ENCODE results near the gene APBA2. TPM values are rescaled to one million over a fixed set of nuclear protein-coding genes. Genes with fewer than 3 reads are reported as not detected.

Gene APBA2
- total RNA-seq, 1 donor from 2014 or later, result 51.4 TPM

DNA sequence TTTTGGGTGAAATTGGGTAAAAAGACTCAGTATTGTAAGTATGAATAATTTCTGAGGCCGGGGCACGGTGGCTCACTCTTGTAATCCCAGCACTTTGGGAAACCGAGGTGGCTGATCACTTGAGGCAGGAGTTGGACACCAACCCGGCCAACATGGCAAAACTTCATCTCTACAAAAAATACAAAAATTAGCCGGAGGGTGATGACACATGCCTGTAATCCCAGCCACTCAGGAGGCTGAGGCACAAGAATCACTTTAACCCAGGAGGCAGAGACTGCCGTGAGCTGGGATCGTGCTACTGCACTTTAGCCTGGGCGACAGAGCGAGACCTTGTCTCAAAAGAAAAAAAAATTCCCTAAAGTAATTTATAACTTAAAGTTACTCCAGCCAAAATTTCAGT, 162.2 kb downstream of the APBA2 start:
- no peak for DNase-seq (ENCODE audit: low read depth)
- H3K36me3 ChIP-seq (ENCODE audit: control insufficient read depth, insufficient read depth, low read length), result no peaks in the 10 kb centered on the region
- no peak overlapping the region for H3K4me3 ChIP-seq (ENCODE audit: low read depth, low read length)
- TF ChIP-seq, protein P1, sequence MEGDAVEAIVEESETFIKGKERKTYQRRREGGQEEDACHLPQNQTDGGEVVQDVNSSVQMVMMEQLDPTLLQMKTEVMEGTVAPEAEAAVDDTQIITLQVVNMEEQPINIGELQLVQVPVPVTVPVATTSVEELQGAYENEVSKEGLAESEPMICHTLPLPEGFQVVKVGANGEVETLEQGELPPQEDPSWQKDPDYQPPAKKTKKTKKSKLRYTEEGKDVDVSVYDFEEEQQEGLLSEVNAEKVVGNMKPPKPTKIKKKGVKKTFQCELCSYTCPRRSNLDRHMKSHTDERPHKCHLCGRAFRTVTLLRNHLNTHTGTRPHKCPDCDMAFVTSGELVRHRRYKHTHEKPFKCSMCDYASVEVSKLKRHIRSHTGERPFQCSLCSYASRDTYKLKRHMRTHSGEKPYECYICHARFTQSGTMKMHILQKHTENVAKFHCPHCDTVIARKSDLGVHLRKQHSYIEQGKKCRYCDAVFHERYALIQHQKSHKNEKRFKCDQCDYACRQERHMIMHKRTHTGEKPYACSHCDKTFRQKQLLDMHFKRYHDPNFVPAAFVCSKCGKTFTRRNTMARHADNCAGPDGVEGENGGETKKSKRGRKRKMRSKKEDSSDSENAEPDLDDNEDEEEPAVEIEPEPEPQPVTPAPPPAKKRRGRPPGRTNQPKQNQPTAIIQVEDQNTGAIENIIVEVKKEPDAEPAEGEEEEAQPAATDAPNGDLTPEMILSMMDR (IDR thresholded peaks at IDR 0.05; ENCODE audit: insufficient read depth, low read length, poor library complexity, severe bottlenecking), result no peak
- H3K27me3 ChIP-seq (ENCODE audit: control insufficient read depth, insufficient read depth, low read length), result no peaks in the 10 kb centered on the region

DNA sequence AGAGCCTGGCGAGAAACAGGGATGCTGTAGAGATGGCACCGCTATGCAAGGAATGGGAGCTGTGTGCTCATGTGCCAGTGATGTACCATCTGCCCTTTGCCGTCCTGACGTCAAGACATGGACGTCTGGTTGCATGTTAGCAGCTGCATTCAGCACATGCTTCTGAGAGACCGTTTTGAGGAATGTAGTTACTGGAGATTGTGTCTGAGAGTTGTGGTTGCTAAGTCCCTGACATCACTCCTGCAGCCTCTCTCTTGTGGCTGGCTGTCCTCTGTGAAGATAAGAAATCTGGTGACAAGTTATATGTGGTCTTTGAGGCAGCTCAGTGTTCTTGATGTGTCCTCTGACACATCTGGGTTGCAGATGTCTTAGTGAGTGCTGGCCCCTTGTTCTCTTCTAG, 165.1 kb downstream of the APBA2 start:
- TF ChIP-seq, protein P1 (IDR thresholded peaks at IDR 0.05; ENCODE audit: insufficient read depth, low read length, poor library complexity, severe bottlenecking), result no peak
- H3K4me3 ChIP-seq (ENCODE audit: low read depth, low read length), result no peak overlapping the region
- DNase-seq (ENCODE audit: low read depth), result no peak

GRCh38 chr15:29051422-29051821, 165.6 kb downstream of the APBA2 start:
- TF ChIP-seq, protein P1 (IDR thresholded peaks at IDR 0.05; ENCODE audit: insufficient read depth, low read length, poor library complexity, severe bottlenecking), result no peak
- Histone ChIP-seq H3K36me3 (ENCODE audit: control insufficient read depth, insufficient read depth, low read length) (no peaks in the 10 kb centered on the region), H3K27me3 (ENCODE audit: control insufficient read depth, insufficient read depth, low read length) (no peaks in the 10 kb centered on the region), H3K4me3 (ENCODE audit: low read depth, low read length) (no peak overlapping the region)
- no peak for DNase-seq (ENCODE audit: low read depth)

More for the DNA sequence above, 165.1 kb downstream of the APBA2 start:
- H3K27me3 ChIP-seq (ENCODE audit: control insufficient read depth, insufficient read depth, low read length), result no peaks in the 10 kb centered on the region
- H3K36me3 ChIP-seq (ENCODE audit: control insufficient read depth, insufficient read depth, low read length), result no peaks in the 10 kb centered on the region

DNA sequence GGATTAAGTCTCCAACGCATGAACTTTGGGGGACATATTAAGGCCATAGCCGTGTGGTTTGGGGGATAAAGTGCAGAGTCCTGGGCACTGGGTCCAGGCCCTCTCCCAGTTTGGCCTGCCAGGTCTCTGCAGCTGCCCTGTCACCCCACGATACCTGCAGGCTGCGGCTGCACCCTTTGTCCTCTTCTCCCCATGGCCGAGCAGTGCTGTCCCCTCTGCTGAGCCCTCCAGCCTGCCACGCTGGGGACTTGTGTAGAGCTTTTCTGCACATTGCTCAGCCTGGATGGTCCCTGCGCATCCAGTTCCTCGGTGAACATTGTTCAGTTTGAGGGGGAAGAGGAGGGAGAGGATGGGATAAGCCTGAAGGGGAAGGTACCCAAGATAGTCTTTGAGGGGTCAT, 167.2 kb downstream of the APBA2 start:
- H3K36me3 ChIP-seq (ENCODE audit: control insufficient read depth, insufficient read depth, low read length), result no peaks in the 10 kb centered on the region
- no peaks in the 10 kb centered on the region for H3K27me3 ChIP-seq (ENCODE audit: control insufficient read depth, insufficient read depth, low read length)
- no peak overlapping the region for H3K4me3 ChIP-seq (ENCODE audit: low read depth, low read length)
- no peak for DNase-seq (ENCODE audit: low read depth)
- TF ChIP-seq, protein P1 (IDR thresholded peaks at IDR 0.05; ENCODE audit: insufficient read depth, low read length, poor library complexity, severe bottlenecking), result no peak

DNA sequence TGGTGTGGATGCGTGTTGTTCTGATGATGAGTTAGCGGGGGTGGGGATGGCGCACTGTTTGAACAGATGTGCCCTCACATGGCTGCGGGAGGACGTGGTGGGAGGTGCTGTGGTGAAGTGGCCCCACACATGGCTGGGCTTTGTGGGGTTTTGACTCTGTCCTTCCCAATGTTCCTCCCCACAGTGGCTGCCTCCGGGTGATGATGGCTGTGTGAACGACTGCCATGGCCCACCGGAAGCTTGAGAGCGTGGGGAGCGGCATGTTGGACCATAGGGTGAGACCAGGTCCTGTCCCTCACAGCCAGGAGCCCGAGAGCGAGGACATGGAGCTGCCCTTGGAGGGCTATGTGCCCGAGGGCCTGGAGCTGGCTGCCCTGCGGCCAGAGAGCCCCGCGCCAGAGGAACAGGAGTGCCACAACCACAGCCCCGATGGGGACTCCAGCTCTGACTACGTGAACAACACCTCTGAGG, 167.9 kb downstream of the APBA2 start:
- no peaks in the 10 kb centered on the region for H3K27me3 ChIP-seq (ENCODE audit: control insufficient read depth, insufficient read depth, low read length)
- TF ChIP-seq, protein P1 (IDR thresholded peaks at IDR 0.05; ENCODE audit: insufficient read depth, low read length, poor library complexity, severe bottlenecking), result no peak
- H3K4me3 ChIP-seq (ENCODE audit: low read depth, low read length), result no peak overlapping the region
- no peaks in the 10 kb centered on the region for H3K36me3 ChIP-seq (ENCODE audit: control insufficient read depth, insufficient read depth, low read length)
- DNase-seq (ENCODE audit: low read depth), result no peak
